Heart left ventricle (tissue), 13 donors: ENCODE measurements around the gene GSTA2.
"Not testable (repeated sequence)": the region's sequence is repeated elsewhere in the genome, so short reads cannot be mapped to it uniquely, and the experiment has no call there.

ENCODE experiments used
- POLR2A ChIP-seq, 2 donors: fragments of 450-650 bp; IDR thresholded peaks; one replicate each; pipeline ENCODE4 v1.6.1; 2017; ENCODE audit warnings: antibody characterized with exemption in 2 of 2, mild to moderate bottlenecking in 2 of 2, moderate library complexity in 2 of 2
- TF ChIP-seq, protein P1 (sequence below), 12 donors: fragments of 200-600 bp; sonication (generic) in 4 of 12; IDR thresholded peaks; one replicate each; pipeline versions ENCODE4 v1.5.0 to v1.8.0; 2018 to 2022; ENCODE audit warnings: antibody characterized with exemption in 12 of 12, mild to moderate bottlenecking in 5 of 12
- donor health status: ischemic (EF 13 %, LVEDD 7.1; RV severe dilation, severe dysfunction).
- donor health status: DM: no; HTN: yes; CAD: no.
- donor health status: DM: no; HTN: no; CAD: no.
- donor health status: ischemic (EF 25% LVEDD 6.9; RV normal size, moderate dysfunction).
- donor health status: ischemic (EF 25% LVEDD 5.7; RV mildly dilated, moderate dysfunction).
- donor health status: ischemic (EF 35%, LVEDD 5.7; RV mildly dilated, moderate dysfunction).
- donor health status: nonischemic (EF 11% LVEDD 7.7; RV severe dilation, severe dysfunction).
- donor health status: DM: yes; HTN: yes; CAD: no.
- donor health status: PGD.
- donor health status: ischemic (EF 29% LVEDD 5.4; RV normal size, mild dysfunction).
- donor health status: nonischemic (EF 23%, LVEDD 6.1; RV moderate dilation, normal function).

DNA sequence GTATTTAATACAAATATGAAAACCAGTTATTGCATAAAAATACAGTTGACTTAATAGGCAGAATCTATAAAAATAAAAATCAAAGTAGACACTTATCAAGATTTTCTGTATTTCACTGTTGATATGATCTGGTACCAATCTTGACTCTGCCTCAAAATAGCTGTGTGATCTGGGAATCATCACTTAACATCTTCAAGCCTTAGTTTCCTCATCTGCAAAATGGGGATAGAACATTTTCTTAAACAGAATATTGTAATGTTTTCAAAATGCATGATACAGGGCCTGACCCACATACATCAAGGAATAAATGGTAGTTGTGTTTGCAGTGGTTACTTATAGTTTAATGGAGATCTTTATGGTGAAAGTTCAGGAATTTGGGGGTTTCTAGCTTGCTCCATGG is 18.9 kb upstream of the GSTA2 start:
- TF ChIP-seq, protein P1, sequence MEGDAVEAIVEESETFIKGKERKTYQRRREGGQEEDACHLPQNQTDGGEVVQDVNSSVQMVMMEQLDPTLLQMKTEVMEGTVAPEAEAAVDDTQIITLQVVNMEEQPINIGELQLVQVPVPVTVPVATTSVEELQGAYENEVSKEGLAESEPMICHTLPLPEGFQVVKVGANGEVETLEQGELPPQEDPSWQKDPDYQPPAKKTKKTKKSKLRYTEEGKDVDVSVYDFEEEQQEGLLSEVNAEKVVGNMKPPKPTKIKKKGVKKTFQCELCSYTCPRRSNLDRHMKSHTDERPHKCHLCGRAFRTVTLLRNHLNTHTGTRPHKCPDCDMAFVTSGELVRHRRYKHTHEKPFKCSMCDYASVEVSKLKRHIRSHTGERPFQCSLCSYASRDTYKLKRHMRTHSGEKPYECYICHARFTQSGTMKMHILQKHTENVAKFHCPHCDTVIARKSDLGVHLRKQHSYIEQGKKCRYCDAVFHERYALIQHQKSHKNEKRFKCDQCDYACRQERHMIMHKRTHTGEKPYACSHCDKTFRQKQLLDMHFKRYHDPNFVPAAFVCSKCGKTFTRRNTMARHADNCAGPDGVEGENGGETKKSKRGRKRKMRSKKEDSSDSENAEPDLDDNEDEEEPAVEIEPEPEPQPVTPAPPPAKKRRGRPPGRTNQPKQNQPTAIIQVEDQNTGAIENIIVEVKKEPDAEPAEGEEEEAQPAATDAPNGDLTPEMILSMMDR (IDR thresholded peaks at IDR 0.05): not testable (repeated sequence)
- TF ChIP-seq POLR2A (IDR thresholded peaks at IDR 0.05): not testable (repeated sequence)
